Sigmoid colon (tissue), 4 donors: Measurements from ENCODE around the gene TIMD4.

Experiments
- EP300 ChIP-seq, 4 donors: sonication (generic); formaldehyde crosslinking; IDR thresholded peaks; one replicate each; pipeline ENCODE4 v1.6.1; 2017; ENCODE audit warnings: antibody characterized with exemption in 4 of 4
- POLR2A ChIP-seq, 2 donors: fragments of 450-650 bp; IDR thresholded peaks; one replicate each; pipeline ENCODE4 v1.6.1; 2016; ENCODE audit warnings: antibody characterized with exemption in 2 of 2, mild to moderate bottlenecking in 2 of 2, moderate library complexity in 2 of 2
- POLR2AphosphoS5 ChIP-seq, 4 donors: sonication (generic); formaldehyde crosslinking; IDR thresholded peaks; one replicate each; pipeline ENCODE4 v1.6.1; 2017; ENCODE audit warnings: antibody characterized with exemption in 4 of 4
- TF ChIP-seq, protein P1 (sequence below), 4 experiments: fragments of 450-650 bp in 3 of 4; fragments of 200-600 bp in 1 of 4; IDR thresholded peaks; one replicate each; pipeline ENCODE4 v1.5.1; 2016 to 2019; ENCODE audit warnings: antibody characterized with exemption in 4 of 4, mild to moderate bottlenecking in 3 of 4, moderate library complexity in 2 of 4

DNA sequence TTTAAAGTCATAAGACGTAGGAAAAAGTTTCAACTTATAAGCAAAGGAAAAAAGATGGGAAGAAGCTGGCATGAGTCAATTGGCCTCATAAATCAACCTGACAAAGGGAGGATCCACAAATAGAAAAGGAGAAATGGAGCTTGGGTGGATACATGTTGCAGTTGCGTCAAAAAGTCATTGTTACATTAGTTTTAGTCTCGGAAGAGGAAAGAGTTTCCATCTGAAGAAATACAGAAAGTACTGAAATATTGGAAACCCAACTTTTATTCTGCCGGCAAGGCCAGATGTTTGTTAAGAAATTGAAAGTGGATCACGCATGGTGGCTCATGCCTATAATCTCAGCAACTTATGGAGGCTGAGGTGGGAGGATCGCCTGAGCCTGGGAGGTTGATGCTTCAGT, 11.3 kb upstream of the TIMD4 start:
- no peak for TF ChIP-seq POLR2AphosphoS5 (IDR thresholded peaks at IDR 0.05)
- no peak for TF ChIP-seq POLR2A (IDR thresholded peaks at IDR 0.05)
- TF ChIP-seq, protein P1, sequence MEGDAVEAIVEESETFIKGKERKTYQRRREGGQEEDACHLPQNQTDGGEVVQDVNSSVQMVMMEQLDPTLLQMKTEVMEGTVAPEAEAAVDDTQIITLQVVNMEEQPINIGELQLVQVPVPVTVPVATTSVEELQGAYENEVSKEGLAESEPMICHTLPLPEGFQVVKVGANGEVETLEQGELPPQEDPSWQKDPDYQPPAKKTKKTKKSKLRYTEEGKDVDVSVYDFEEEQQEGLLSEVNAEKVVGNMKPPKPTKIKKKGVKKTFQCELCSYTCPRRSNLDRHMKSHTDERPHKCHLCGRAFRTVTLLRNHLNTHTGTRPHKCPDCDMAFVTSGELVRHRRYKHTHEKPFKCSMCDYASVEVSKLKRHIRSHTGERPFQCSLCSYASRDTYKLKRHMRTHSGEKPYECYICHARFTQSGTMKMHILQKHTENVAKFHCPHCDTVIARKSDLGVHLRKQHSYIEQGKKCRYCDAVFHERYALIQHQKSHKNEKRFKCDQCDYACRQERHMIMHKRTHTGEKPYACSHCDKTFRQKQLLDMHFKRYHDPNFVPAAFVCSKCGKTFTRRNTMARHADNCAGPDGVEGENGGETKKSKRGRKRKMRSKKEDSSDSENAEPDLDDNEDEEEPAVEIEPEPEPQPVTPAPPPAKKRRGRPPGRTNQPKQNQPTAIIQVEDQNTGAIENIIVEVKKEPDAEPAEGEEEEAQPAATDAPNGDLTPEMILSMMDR (IDR thresholded peaks at IDR 0.05): no peak
- peak in 1 of 4 donors; percentile 2 for TF ChIP-seq EP300 (IDR thresholded peaks at IDR 0.05)
